IMR-90 (cell line): Measurements from ENCODE around the gene PPP1CB. TPM values are rescaled to one million over a fixed set of nuclear protein-coding genes. Genes with fewer than 3 reads are reported as not detected.

Source experiments
- ATAC-seq: fragments of 200-7000 bp; cut with Tn5 transposase; 2 replicates; pipeline ENCODE4 v1.9.1; 2020; ENCODE audit warnings: low read depth, mild to moderate bottlenecking, moderate library complexity
- BruUV-seq: library from RNA; stranded (reverse); fragments of 400-500 nt; replicated peaks from 2 replicates; lab custom pipeline; 2021; lab: Mats Ljungman, UMichigan
- CTCF ChIA-PET: fragments of 300-600 bp; formaldehyde crosslinking; extraction: SDS; loops from one replicate; lab custom pipeline; 2021; ENCODE audit warnings: antibody characterized with exemption; lab: Yijun Ruan, JAX
- POLR2A ChIA-PET: fragments of 300-600 bp; sonication (Branson Sonifier 250); formaldehyde crosslinking; loops from one replicate; lab custom pipeline; 2022; ENCODE audit warnings: antibody characterized with exemption; ENCODE audit not compliant: unreplicated experiment; lab: Charles Lee
- DNase-seq: peaks from one replicate; pipeline ENCODE4 v3.0.0; 2013
- H2AFZ ChIP-seq: replicated peaks from 2 replicates; pipeline ENCODE3; 2013; ENCODE audit warnings: low read length, mild to moderate bottlenecking; ENCODE audit not compliant: poor library complexity
- H2AK5ac ChIP-seq: 2 replicates; pipeline ENCODE4 v1.6.1; 2013; ENCODE audit warnings: low read depth, low read length, inconsistent platforms
- H2AK9ac ChIP-seq: replicated peaks from 2 replicates; pipeline ENCODE3; 2013; ENCODE audit warnings: mild to moderate bottlenecking, low read depth, low read length, moderate library complexity; ENCODE audit not compliant: poor library complexity
- H2BK120ac ChIP-seq: 2 replicates; pipeline ENCODE4 v1.6.1; 2013; ENCODE audit warnings: low read depth, low read length, inconsistent platforms
- H2BK15ac ChIP-seq: 3 replicates; pipeline ENCODE4 v1.6.1; 2013; ENCODE audit warnings: low read depth, low read length, inconsistent platforms
- H2BK20ac ChIP-seq: 2 replicates; pipeline ENCODE4 v1.6.1; 2013; ENCODE audit warnings: low read depth, mild to moderate bottlenecking, inconsistent platforms, low read length, moderate library complexity
- H2BK5ac ChIP-seq: 2 replicates; pipeline ENCODE4 v1.6.1; 2013; ENCODE audit warnings: mild to moderate bottlenecking, low read depth, low read length, inconsistent platforms; ENCODE audit not compliant: poor library complexity, severe bottlenecking
- H3K14ac ChIP-seq: replicated peaks from 2 replicates; pipeline ENCODE4 v1.6.1; 2013; ENCODE audit warnings: low read depth, low read length, inconsistent platforms
- H3K18ac ChIP-seq: 2 replicates; pipeline ENCODE4 v1.6.1; 2013; ENCODE audit warnings: low read depth, low read length, control low read depth
- H3K23ac ChIP-seq: 2 replicates; pipeline ENCODE4 v1.6.1; 2013; ENCODE audit warnings: low read depth, low read length, inconsistent platforms
- H3K27ac ChIP-seq: 2 replicates; pipeline ENCODE4 v1.5.1; 2013; ENCODE audit warnings: mild to moderate bottlenecking, control low read depth, low read length; ENCODE audit not compliant: insufficient read depth
- H3K27me3 ChIP-seq: 2 replicates; pipeline ENCODE4 v1.6.1; 2013; ENCODE audit warnings: low read length; ENCODE audit not compliant: control insufficient read depth, insufficient read depth
- H3K36me3 ChIP-seq: 2 replicates; pipeline ENCODE4 v1.6.1; 2013; ENCODE audit warnings: low read length, mixed read lengths; ENCODE audit not compliant: control insufficient read depth, insufficient read depth
- H3K4ac ChIP-seq: 2 replicates; pipeline ENCODE4 v1.6.1; 2013; ENCODE audit warnings: low read depth, low read length, inconsistent platforms
- H3K4me1 ChIP-seq: 2 replicates; pipeline ENCODE4 v1.6.1; 2013; ENCODE audit warnings: low read length, mixed read lengths; ENCODE audit not compliant: control insufficient read depth, insufficient read depth
- H3K4me2 ChIP-seq: 2 replicates; pipeline ENCODE4 v1.6.1; 2013; ENCODE audit warnings: low read depth, mild to moderate bottlenecking, control low read depth, low read length, moderate library complexity
- H3K4me3 ChIP-seq: 2 replicates; pipeline ENCODE4 v1.5.1; 2013; ENCODE audit warnings: low read depth, mild to moderate bottlenecking, control low read depth, low read length, moderate library complexity; ENCODE audit not compliant: insufficient read depth
- H3K56ac ChIP-seq: 2 replicates; pipeline ENCODE4 v1.6.1; 2013; ENCODE audit warnings: low read length, inconsistent platforms; ENCODE audit not compliant: insufficient read depth; ENCODE audit errors: extremely low read depth
- H3K79me1 ChIP-seq, 2 experiments: 2 replicates each; pipeline ENCODE4 v1.6.1; 2013; ENCODE audit warnings: low read length in 2 of 2, inconsistent platforms in 1 of 2, low read depth in 1 of 2
- H3K9ac ChIP-seq: 2 replicates; pipeline ENCODE4 v1.6.1; 2013; ENCODE audit warnings: low read depth, low read length, control low read depth
- H3K9me1 ChIP-seq: 2 replicates; pipeline ENCODE4 v1.6.1; 2013; ENCODE audit warnings: low read length, inconsistent platforms; ENCODE audit not compliant: insufficient read depth
- H3K9me3 ChIP-seq: 2 replicates; pipeline ENCODE4 v1.6.1; 2013; ENCODE audit warnings: low read length; ENCODE audit not compliant: control insufficient read depth, insufficient read depth
- H4K20me1 ChIP-seq: 2 replicates; pipeline ENCODE4 v1.6.1; 2013; ENCODE audit warnings: low read length, inconsistent platforms; ENCODE audit not compliant: insufficient read depth
- H4K5ac ChIP-seq: 2 replicates; pipeline ENCODE4 v1.6.1; 2013; ENCODE audit warnings: mild to moderate bottlenecking, low read depth, low read length, control low read depth
- H4K8ac ChIP-seq, 2 experiments: 2 replicates each; pipeline ENCODE4 v1.6.1; 2013; ENCODE audit warnings: low read depth in 2 of 2, low read length in 2 of 2, control low read depth in 1 of 2, inconsistent platforms in 1 of 2
- H4K91ac ChIP-seq: 2 replicates; pipeline ENCODE4 v1.6.1; 2013; ENCODE audit warnings: low read depth, low read length, inconsistent platforms; ENCODE audit not compliant: insufficient read depth
- BHLHE40 ChIP-seq: fragments of 150-350 bp; IDR thresholded peaks from 2 replicates; pipeline ENCODE4 v1.6.1; 2016; ENCODE audit warnings: mild to moderate bottlenecking, low read depth, low read length
- CHD1 ChIP-seq: IDR thresholded peaks from 2 replicates; pipeline ENCODE4 v1.6.1; 2012; ENCODE audit warnings: low read depth, low read length, improper control_type of control experiment
- CTCF ChIP-seq: conservative IDR thresholded peaks from 2 replicates; pipeline ENCODE4 v1.5.1; 2012; ENCODE audit warnings: mild to moderate bottlenecking, low read depth, low read length, improper control_type of control experiment
- FOS ChIP-seq: fragments of 150-350 bp; IDR thresholded peaks from 2 replicates; pipeline ENCODE4 v1.6.1; 2016; ENCODE audit warnings: low read depth, low read length
- MAFK ChIP-seq: IDR thresholded peaks from 2 replicates; pipeline ENCODE4 v1.6.1; 2012; ENCODE audit warnings: low read depth, low read length, improper control_type of control experiment
- MAZ ChIP-seq: IDR thresholded peaks from 2 replicates; pipeline ENCODE4 v1.6.1; 2012; ENCODE audit warnings: low read depth, mild to moderate bottlenecking, low read length, improper control_type of control experiment, moderate library complexity, borderline replicate concordance
- MXI1 ChIP-seq: IDR thresholded peaks from 2 replicates; pipeline ENCODE4 v1.6.1; 2012; ENCODE audit warnings: low read depth, mild to moderate bottlenecking, low read length, moderate library complexity, borderline replicate concordance
- NFE2L2 ChIP-seq: fragments of 150-350 bp; IDR thresholded peaks from 2 replicates; pipeline ENCODE4 v1.6.1; 2016; ENCODE audit warnings: low read depth, mild to moderate bottlenecking, low read length
- RAD21 ChIP-seq: IDR thresholded peaks from 2 replicates; pipeline ENCODE4 v1.6.1; 2012; ENCODE audit warnings: low read length, improper control_type of control experiment
- RCOR1 ChIP-seq: IDR thresholded peaks from 2 replicates; pipeline ENCODE4 v1.6.1; 2012; ENCODE audit warnings: mild to moderate bottlenecking, low read length, improper control_type of control experiment; ENCODE audit not compliant: insufficient replicate concordance
- RFX5 ChIP-seq: IDR thresholded peaks from 2 replicates; pipeline ENCODE4 v1.8.0; 2012; ENCODE audit warnings: low read depth, mild to moderate bottlenecking, low read length, moderate library complexity
- SMC3 ChIP-seq: fragments of 150-350 bp; IDR thresholded peaks from 2 replicates; pipeline ENCODE4 v1.6.1; 2016; ENCODE audit warnings: low read depth, mild to moderate bottlenecking, antibody characterized with exemption, low read length, moderate library complexity
- WGBS, 2 experiments: methylation state at CpG; one replicate each; pipeline versions ENCODE4 v1.1.5 to v1.1.7; 2013; ENCODE audit warnings: missing lambda C conversion rate in 2 of 2; ENCODE audit not compliant: insufficient read length in 1 of 2; ENCODE audit errors: extremely low coverage in 2 of 2; 5-methylcytosine and 5-hydroxymethylcytosine counted together
- dilution Hi-C: fragments of 300-500 bp; cut with HindIII; formaldehyde crosslinking; loops from one replicate; pipeline ENCODE4 v1.14.3; 2018; ENCODE audit warnings: low sequenced_read_pairs; ENCODE audit not compliant: unreplicated experiment
- in situ Hi-C: fragments of 300-500 bp; cut with MboI; formaldehyde crosslinking; loops from 3 replicates; pipeline ENCODE4 v1.14.3; 2019; ENCODE audit warnings: low sequenced_read_pairs, inconsistent platforms, mixed read lengths
- intact Hi-C: fragments of 100-400 bp; cut with micrococcal nuclease; formaldehyde crosslinking; loops from 2 replicates; pipeline ENCODE4 v1.10.0; 2022
- polyA plus RNA-seq, 3 experiments: library from polyadenylated mRNA; depleted of rRNA; stranded (reverse); fragments of >200 nt; gene quantifications; 2 replicates each; pipeline ENCODE4 v1.2.3, GENCODE V29; 2012; ENCODE audit warnings: low replicate concordance in 1 of 3
- total RNA-seq: library from RNA; depleted of rRNA; stranded (reverse); fragments of >200 nt; gene quantifications from 2 replicates; pipeline ENCODE4 v1.2.3, GENCODE V29; 2012

The PPP1CB gene
- total and polyA plus RNA-seq, 2 of the 4 experiments (the other 2 are of a cell fraction) = 37.7 to 111 TPM

DNA sequence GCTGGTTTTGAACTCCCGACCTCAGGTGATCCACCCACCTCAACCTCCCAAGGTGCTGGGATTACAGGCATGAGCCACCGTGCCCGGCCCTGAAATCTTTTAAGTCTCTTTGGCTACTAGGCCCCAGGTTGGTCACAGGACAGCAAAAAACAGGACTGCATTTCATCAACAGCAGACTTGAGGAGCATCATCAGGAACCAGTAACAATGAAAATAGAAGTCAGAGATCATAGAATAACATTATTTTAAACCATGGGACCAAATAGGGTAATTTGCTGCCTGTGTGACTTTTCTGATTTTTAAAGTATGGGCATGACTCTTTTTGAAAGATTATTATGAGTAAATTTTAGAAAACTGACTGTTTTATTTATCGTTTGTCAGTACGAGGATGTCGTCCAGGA, 24.8 kb downstream of the PPP1CB start:
- in situ Hi-C loops = no loop called here

More for the DNA sequence above, 24.8 kb downstream of the PPP1CB start:
- no peak overlapping the region for H2BK5ac ChIP-seq
- no peak overlapping the region for H3K56ac ChIP-seq
- no peak overlapping the region for H4K8ac ChIP-seq
- peaks cover 4% of the 10 kb centered on the region; the same call in 1 of the 2 replicates for H3K9me1 ChIP-seq
- no peak overlapping the region for H4K91ac ChIP-seq
- 100% methylated on average over 2 of the region's 6 CpGs; no CpG with 5 or more reads in 1 of the 2 experiments for WGBS, 2 experiments
- H2BK20ac ChIP-seq = no peak overlapping the region
- H3K9me3 ChIP-seq = no peaks in the 10 kb centered on the region
- TF ChIP-seq NFE2L2 = no peak
- no peak for TF ChIP-seq RFX5
- no peak for TF ChIP-seq MXI1
- TF ChIP-seq CTCF = no peak
- no peak for TF ChIP-seq RAD21
- TF ChIP-seq CHD1 = no peak
- no peak for TF ChIP-seq FOS
- no peak for TF ChIP-seq BHLHE40
- no peak for TF ChIP-seq MAZ
- TF ChIP-seq MAFK = no peak
- TF ChIP-seq SMC3 = no peak
- no peak for TF ChIP-seq RCOR1
- dilution Hi-C loops (no loop called here), intact Hi-C loops (loop anchor here (2.0 kb wide), 1 partner anchor 14 kb away; no protein-coding TSS in a partner anchor)
- no peak overlapping the region for H3K27ac ChIP-seq
- no peak overlapping the region for H2AFZ ChIP-seq
- H3K18ac ChIP-seq = no peak overlapping the region
- no peaks in the 10 kb centered on the region for H3K27me3 ChIP-seq
- no peak overlapping the region for H2AK5ac ChIP-seq
- no TSS peak for BruUV-seq
- H2BK15ac ChIP-seq = no peak overlapping the region
- peaks cover 18% of the 10 kb centered on the region for H3K36me3 ChIP-seq
- H3K4me2 ChIP-seq = no peak overlapping the region
- H3K23ac ChIP-seq = no peak overlapping the region
- no peak overlapping the region for H4K5ac ChIP-seq
- H3K14ac ChIP-seq = no peak overlapping the region
- no peak overlapping the region for H3K9ac ChIP-seq
- no peak overlapping the region for H2BK120ac ChIP-seq
- ATAC-seq (no peak), DNase-seq (no peak)
- CTCF ChIA-PET = no interaction called here
- H3K4ac ChIP-seq = no peak overlapping the region
- POLR2A ChIA-PET = no interaction called here
- H3K79me1 ChIP-seq = peaks cover 16 to 60% of the 10 kb centered on the region in 2 experiments
- peaks cover 59% of the 10 kb centered on the region for H4K20me1 ChIP-seq
- no peak overlapping the region for H2AK9ac ChIP-seq
- no peak overlapping the region for H3K4me3 ChIP-seq
- no peaks in the 10 kb centered on the region for H3K4me1 ChIP-seq
